Mucosa of gallbladder (tissue), 1 donor: ENCODE results near the gene ZBTB20. TPM values are rescaled to one million over a fixed set of nuclear protein-coding genes. Genes with fewer than 3 reads are reported as not detected.

Source experiments
- DNase-seq: peaks from one replicate; pipeline ENCODE4 v3.0.0-alpha.2; 2020; ENCODE audit warnings: low spot score
- total RNA-seq: library from RNA; stranded (reverse); gene quantifications from one replicate; pipeline ENCODE4 v1.2.1, GENCODE V29; 2021
- donor health status: DM: no; HTN: no; CAD: no.

ZBTB20 gene
- total RNA-seq, 1 donor from 2014 or later: 75.9 TPM

GRCh38 chr3:114770874-114771273 is 376.2 kb downstream of the ZBTB20 start:
- DNase-seq: no peak

- peak; percentile 12 for DNase-seq
Observed at GRCh38 chr3:114764056-114764492, 383.0 kb downstream of the ZBTB20 start.

GRCh38 chr3:114762144-114762543 is 384.9 kb downstream of the ZBTB20 start:
- no peak for DNase-seq

- no peak for DNase-seq
Observed at GRCh38 chr3:114760679-114761078, 386.4 kb downstream of the ZBTB20 start.

- no peak for DNase-seq
Observed at GRCh38 chr3:114758831-114759699, 388.0 kb downstream of the ZBTB20 start.

GRCh38 chr3:114756506-114757279 is 390.4 kb downstream of the ZBTB20 start:
- DNase-seq: no peak

- DNase-seq: no peak
Observed at GRCh38 chr3:114746502-114746901, 400.6 kb downstream of the ZBTB20 start.

GRCh38 chr3:114745322-114746240 is 401.5 kb downstream of the ZBTB20 start:
- DNase-seq: peak; percentile 45

- no peak for DNase-seq
Observed at GRCh38 chr3:114743746-114744485, 403.2 kb downstream of the ZBTB20 start.

- no peak for DNase-seq
Observed at GRCh38 chr3:114741066-114741465, 406.0 kb downstream of the ZBTB20 start.

- no peak for DNase-seq
Observed at GRCh38 chr3:114739627-114740026, 407.5 kb downstream of the ZBTB20 start.

GRCh38 chr3:114732353-114732752 is 414.7 kb downstream of the ZBTB20 start:
- DNase-seq: no peak

GRCh38 chr3:114730397-114730796 is 416.7 kb downstream of the ZBTB20 start:
- DNase-seq: no peak

GRCh38 chr3:114727373-114727772 is 419.7 kb downstream of the ZBTB20 start:
- no peak for DNase-seq

GRCh38 chr3:114725966-114726365 is 421.1 kb downstream of the ZBTB20 start:
- no peak for DNase-seq

- no peak for DNase-seq
Observed at GRCh38 chr3:114722530-114722929, 424.6 kb downstream of the ZBTB20 start.

GRCh38 chr3:114721864-114722263 is 425.2 kb downstream of the ZBTB20 start:
- no peak for DNase-seq

- DNase-seq: no peak
Observed at GRCh38 chr3:114721209-114721608, 425.9 kb downstream of the ZBTB20 start.

GRCh38 chr3:114718898-114719210 is 428.2 kb downstream of the ZBTB20 start:
- no peak for DNase-seq

GRCh38 chr3:114718071-114718897 is 428.8 kb downstream of the ZBTB20 start:
- no peak for DNase-seq
